ENCODE results near the gene CCDC57. TPM values are rescaled to one million over a fixed set of nuclear protein-coding genes. Genes with fewer than 3 reads are reported as not detected.
"Not testable (repeated sequence)": the region's sequence is repeated elsewhere in the genome, so short reads cannot be mapped to it uniquely, and the experiment has no call there.

Gene CCDC57
- total RNA-seq: 50.5 TPM
- long read RNA-seq, partial matches to known transcripts: 5 of 38 reads
- long read RNA-seq, other reads (novel, unspliced or antisense): 29 of 38 reads

GRCh38 chr17:82212331-82213250 lies at the start of gene CCDC57:
Gene CCDC57, minus strand, starts transcription at chr17:82212842. Its CDS starts 10,898 bp downstream, at chr17:82201944.
- intact Hi-C loops (cut with DNase I): no loop called here
- H3K27me3 ChIP-seq: no peaks in the 10 kb centered on the region

GRCh38 chr17:82262344-82262743 lies 49.7 kb upstream of the CCDC57 start:
- intact Hi-C loops (cut with DNase I): no loop called here
- DNase-seq (no peak), ATAC-seq (no peak)
- H3K9me3 ChIP-seq: no peaks in the 10 kb centered on the region
- no peaks in the 10 kb centered on the region for H3K27me3 ChIP-seq
- H3K4me1 ChIP-seq: peaks cover 26% of the 10 kb centered on the region
- TF ChIP-seq, protein P1, sequence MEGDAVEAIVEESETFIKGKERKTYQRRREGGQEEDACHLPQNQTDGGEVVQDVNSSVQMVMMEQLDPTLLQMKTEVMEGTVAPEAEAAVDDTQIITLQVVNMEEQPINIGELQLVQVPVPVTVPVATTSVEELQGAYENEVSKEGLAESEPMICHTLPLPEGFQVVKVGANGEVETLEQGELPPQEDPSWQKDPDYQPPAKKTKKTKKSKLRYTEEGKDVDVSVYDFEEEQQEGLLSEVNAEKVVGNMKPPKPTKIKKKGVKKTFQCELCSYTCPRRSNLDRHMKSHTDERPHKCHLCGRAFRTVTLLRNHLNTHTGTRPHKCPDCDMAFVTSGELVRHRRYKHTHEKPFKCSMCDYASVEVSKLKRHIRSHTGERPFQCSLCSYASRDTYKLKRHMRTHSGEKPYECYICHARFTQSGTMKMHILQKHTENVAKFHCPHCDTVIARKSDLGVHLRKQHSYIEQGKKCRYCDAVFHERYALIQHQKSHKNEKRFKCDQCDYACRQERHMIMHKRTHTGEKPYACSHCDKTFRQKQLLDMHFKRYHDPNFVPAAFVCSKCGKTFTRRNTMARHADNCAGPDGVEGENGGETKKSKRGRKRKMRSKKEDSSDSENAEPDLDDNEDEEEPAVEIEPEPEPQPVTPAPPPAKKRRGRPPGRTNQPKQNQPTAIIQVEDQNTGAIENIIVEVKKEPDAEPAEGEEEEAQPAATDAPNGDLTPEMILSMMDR (IDR thresholded peaks at IDR 0.05): no peak
- no peak overlapping the region for H3K4me3 ChIP-seq
- H3K36me3 ChIP-seq: peaks cover 91% of the 10 kb centered on the region
- H3K27ac ChIP-seq: no peak overlapping the region

More at GRCh38 chr17:82212331-82213250, at the start of gene CCDC57:
- H3K4me1 ChIP-seq: peaks cover 43% of the 10 kb centered on the region
- H3K36me3 ChIP-seq: no peaks in the 10 kb centered on the region
- ATAC-seq: peak; percentile 83
- H3K9me3 ChIP-seq: no peaks in the 10 kb centered on the region
- H3K27ac ChIP-seq: peak within 1 kb of the TSS; percentile 86
- TF ChIP-seq, protein P1 (IDR thresholded peaks at IDR 0.05): no peak
- DNase-seq: peak; percentile 93
- peak within 1 kb of the TSS; percentile 95 for H3K4me3 ChIP-seq

DNA sequence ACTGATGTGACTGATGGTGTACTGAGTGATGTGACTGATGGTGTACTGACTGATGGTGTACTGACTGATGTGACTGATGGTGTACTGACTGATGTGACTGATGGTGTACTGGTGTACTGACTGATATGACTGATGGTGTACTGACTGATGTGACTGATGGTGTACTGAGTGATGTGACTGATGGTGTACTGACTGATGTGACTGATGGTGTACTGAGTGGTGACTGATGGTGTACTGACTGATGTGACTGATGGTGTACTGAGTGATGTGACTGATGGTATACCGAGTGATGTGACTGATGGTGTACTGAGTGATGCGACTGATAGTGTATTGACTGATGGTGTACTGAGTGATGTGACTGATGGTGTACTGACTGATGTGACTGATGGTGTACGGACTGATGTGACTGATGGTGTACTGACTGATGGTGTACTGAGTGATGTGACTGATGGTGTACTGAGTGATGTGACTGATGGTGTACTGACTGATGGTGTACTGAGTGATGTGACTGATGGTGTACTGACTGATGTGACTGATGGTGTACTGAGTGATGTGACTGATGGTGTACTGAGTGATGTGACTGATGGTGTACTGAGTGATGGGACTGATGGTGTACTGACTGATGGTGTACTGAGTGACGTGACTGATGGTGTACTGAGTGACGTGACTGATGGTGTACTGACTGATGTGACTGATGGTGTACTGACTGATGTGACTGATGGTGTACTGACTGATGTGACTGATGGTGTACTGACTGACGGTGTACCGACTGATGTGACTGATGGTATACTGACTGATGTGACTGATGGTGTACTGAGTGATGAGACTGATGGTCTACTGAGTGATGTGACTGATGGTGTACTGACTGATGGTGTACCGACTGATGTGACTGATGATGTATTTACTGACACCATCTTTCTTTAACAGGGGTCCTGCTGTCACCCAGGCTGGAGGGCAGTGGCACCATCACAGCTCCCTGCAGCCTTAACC lies 47.6 kb upstream of the CCDC57 start:
- peaks cover 93% of the 10 kb centered on the region for H3K36me3 ChIP-seq
- intact Hi-C loops (cut with DNase I); DNase-seq; H3K4me1 ChIP-seq; H3K9me3 ChIP-seq; H3K4me3 ChIP-seq; H3K27me3 ChIP-seq; H3K27ac ChIP-seq; ATAC-seq: not testable (repeated sequence)

DNA sequence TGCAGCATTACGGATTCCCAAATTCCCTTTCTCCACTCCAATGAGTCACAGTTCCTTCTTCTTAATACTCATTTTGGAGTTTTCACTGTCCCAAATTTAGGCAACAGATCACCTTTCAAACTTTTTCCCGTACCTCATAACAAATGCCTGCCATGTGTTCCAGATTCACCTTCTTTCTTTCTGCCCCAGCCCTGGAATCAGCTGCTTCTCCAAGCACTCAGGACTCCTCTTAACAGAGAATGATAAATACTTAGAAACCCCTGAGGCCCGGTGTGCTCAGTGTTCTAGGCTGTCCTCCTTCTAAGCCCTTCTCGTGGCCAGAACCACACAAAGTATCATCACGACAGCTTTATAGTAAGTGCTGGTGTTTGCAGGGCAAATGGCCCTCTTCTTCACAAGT lies 45.9 kb upstream of the CCDC57 start:
- TF ChIP-seq, protein P1 (IDR thresholded peaks at IDR 0.05): no peak
- Histone ChIP-seq H3K27me3 (no peaks in the 10 kb centered on the region), H3K4me3 (no peak overlapping the region), H3K4me1 (peaks cover 7% of the 10 kb centered on the region), H3K36me3 (peaks cover 79% of the 10 kb centered on the region), H3K9me3 (no peaks in the 10 kb centered on the region), H3K27ac (no peak overlapping the region)
- no peak for DNase-seq
- no peak for ATAC-seq
- intact Hi-C loops (cut with DNase I): no loop called here

GRCh38 chr17:82257473-82257872 lies 44.8 kb upstream of the CCDC57 start:
- peaks cover 79% of the 10 kb centered on the region for H3K36me3 ChIP-seq
- intact Hi-C loops (cut with DNase I): no loop called here
- no peaks in the 10 kb centered on the region for H3K27me3 ChIP-seq
- no peak overlapping the region for H3K27ac ChIP-seq
- peak; percentile 77 for ATAC-seq
- no peaks in the 10 kb centered on the region for H3K4me1 ChIP-seq
- no peak for DNase-seq
- TF ChIP-seq, protein P1 (IDR thresholded peaks at IDR 0.05): no peak
- no peaks in the 10 kb centered on the region for H3K9me3 ChIP-seq
- no peak overlapping the region for H3K4me3 ChIP-seq

Data from upper lobe of right lung (tissue), 1 donor.